ENCODE data around the gene STAC. TPM values are rescaled to one million over a fixed set of nuclear protein-coding genes. Genes with fewer than 3 reads are reported as not detected.

The STAC gene
- total RNA-seq, 1 donor from 2014 or later = 0.09 TPM

DNA sequence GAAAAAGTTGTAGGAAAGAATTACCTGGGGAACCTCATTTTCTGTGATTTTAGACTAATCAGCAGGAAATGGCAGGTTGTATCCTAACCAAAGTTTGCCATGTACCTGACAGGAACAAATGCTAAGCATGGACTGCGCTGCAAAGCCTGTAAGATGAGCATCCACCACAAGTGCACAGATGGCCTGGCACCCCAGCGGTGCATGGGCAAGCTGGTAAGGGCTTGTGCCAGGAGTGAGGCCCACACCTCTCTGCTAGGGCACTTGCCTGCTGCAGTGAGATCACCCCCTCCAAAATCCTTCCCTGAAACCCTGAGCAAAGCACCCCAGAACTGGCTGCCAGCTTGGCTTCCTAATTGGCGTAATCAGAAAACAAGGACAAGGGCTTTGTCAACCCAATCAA lies 102.6 kb downstream of the STAC start:
- TF ChIP-seq, protein P1, sequence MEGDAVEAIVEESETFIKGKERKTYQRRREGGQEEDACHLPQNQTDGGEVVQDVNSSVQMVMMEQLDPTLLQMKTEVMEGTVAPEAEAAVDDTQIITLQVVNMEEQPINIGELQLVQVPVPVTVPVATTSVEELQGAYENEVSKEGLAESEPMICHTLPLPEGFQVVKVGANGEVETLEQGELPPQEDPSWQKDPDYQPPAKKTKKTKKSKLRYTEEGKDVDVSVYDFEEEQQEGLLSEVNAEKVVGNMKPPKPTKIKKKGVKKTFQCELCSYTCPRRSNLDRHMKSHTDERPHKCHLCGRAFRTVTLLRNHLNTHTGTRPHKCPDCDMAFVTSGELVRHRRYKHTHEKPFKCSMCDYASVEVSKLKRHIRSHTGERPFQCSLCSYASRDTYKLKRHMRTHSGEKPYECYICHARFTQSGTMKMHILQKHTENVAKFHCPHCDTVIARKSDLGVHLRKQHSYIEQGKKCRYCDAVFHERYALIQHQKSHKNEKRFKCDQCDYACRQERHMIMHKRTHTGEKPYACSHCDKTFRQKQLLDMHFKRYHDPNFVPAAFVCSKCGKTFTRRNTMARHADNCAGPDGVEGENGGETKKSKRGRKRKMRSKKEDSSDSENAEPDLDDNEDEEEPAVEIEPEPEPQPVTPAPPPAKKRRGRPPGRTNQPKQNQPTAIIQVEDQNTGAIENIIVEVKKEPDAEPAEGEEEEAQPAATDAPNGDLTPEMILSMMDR (IDR thresholded peaks at IDR 0.05) = no peak
- POLR2A ChIA-PET = no interaction called here
- Mint-ChIP-seq H3K4me1 (no peaks in the 10 kb centered on the region), H3K27ac (no peak overlapping the region), H3K9me3 (peaks cover 5% of the 10 kb centered on the region), H3K4me3 (no peak overlapping the region), H3K27me3 (no peaks in the 10 kb centered on the region), H3K36me3 (ENCODE audit: low read depth) (no peaks in the 10 kb centered on the region)
- intact Hi-C loops (cut with micrococcal nuclease) = no loop called here
- CTCF ChIA-PET = no interaction called here
- no peak for ATAC-seq (ENCODE audit: low read depth)
- no peak for DNase-seq

DNA sequence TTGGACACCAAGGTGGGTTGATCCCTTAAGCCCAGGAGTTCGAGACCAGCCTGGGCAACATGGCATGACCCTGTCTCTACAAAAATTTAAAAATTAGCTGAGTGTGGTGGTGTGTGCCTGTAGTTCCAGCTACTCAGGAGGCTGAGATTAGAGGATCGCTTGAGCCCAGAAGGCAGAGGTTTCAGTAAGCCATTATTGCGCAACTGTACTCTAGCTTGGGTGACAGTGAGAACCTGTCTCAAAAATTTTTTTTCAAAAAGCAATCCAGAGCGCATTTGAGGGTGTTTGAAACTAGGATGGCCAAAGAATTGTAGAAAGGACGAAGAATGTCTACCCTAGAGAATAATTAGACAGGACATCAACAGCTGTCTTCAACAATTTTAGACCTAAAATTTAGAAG lies 103.4 kb downstream of the STAC start:
- POLR2A ChIA-PET = no interaction called here

DNA sequence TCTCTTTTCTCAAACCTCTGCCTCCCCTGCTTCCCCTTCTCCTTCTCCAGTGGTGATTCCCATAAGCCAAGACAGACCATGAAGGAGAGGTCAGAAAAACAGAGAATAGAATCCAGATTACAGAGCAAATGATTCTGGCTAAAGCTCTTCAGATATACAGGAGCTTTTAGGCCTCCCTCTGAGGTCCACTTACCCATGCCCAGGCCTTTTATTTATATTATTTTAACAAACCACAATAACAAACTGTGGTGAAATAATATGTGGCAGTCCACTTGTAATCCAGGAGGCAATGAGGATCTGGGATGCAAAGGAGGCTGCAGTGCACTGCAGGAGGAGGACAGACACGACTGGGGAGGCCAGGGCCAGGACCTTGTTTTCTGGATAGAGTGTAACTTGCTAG lies 104.1 kb downstream of the STAC start:
- POLR2A ChIA-PET = no interaction called here
- H3K27ac Mint-ChIP-seq = no peak overlapping the region
- ATAC-seq (ENCODE audit: low read depth) (no peak), DNase-seq (no peak)
- H3K27me3 Mint-ChIP-seq = no peaks in the 10 kb centered on the region
- no peaks in the 10 kb centered on the region for H3K4me1 Mint-ChIP-seq
- intact Hi-C loops (cut with micrococcal nuclease) = no loop called here
- TF ChIP-seq, protein P1 (IDR thresholded peaks at IDR 0.05) = no peak
- no peak overlapping the region for H3K4me3 Mint-ChIP-seq
- H3K36me3 Mint-ChIP-seq (ENCODE audit: low read depth) = no peaks in the 10 kb centered on the region
- H3K9me3 Mint-ChIP-seq = no peaks in the 10 kb centered on the region
- CTCF ChIA-PET = no interaction called here

More for the DNA sequence above, 103.4 kb downstream of the STAC start:
- DNase-seq = no peak
- Mint-ChIP-seq H3K27me3 (no peaks in the 10 kb centered on the region), H3K4me1 (no peaks in the 10 kb centered on the region), H3K27ac (no peak overlapping the region), H3K9me3 (peaks cover 5% of the 10 kb centered on the region), H3K4me3 (no peak overlapping the region), H3K36me3 (ENCODE audit: low read depth) (no peaks in the 10 kb centered on the region)
- TF ChIP-seq, protein P1 (IDR thresholded peaks at IDR 0.05) = no peak
- ATAC-seq (ENCODE audit: low read depth) = no peak
- intact Hi-C loops (cut with micrococcal nuclease) = no loop called here
- CTCF ChIA-PET = no interaction called here

DNA sequence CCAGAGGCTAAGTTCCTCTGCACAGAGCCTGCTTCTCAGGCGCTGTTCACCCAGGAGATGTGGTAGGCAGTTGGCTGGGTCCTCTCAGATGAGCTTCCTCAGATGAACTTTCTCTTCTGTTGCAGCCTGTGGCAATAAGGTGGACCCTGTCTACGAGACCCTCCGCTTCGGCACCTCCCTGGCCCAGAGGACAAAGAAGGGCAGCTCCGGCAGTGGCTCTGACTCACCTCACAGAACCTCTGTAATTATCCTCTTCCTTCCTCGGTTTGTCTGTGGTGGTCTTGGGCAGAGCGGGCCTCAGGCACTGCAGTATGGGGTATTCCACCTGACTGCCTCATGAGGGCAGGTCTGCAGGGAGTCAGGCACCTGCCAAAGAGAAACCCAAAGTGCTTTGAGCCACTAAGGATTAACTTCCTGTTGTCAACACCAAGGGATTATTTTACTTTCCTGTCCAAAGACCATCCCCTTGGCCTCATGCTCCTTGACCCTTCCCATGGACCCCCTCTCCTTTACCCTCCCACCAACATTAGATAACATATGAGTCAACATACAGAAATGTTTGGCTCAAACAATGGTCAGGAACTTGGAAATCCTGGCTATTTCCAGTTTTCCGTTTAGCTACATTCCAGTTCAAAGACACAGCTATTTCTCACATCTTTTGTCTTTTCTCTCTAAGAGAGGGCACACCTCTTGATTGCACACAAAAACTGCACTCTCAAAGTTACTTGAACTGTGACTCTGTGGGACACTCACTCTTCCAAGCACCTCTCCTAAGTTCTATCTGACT lies 105.9 kb downstream of the STAC start:
- H3K4me1 Mint-ChIP-seq = no peaks in the 10 kb centered on the region
- ChIA-PET CTCF (no interaction called here), POLR2A (no interaction called here)
- TF ChIP-seq, protein P1 (IDR thresholded peaks at IDR 0.05) = no peak
- no peak overlapping the region for H3K4me3 Mint-ChIP-seq
- intact Hi-C loops (cut with micrococcal nuclease) = no loop called here
- H3K9me3 Mint-ChIP-seq = no peaks in the 10 kb centered on the region
- no peak for DNase-seq
- no peaks in the 10 kb centered on the region for H3K36me3 Mint-ChIP-seq (ENCODE audit: low read depth)
- no peak for ATAC-seq (ENCODE audit: low read depth)
- no peak overlapping the region for H3K27ac Mint-ChIP-seq
- no peaks in the 10 kb centered on the region for H3K27me3 Mint-ChIP-seq

DNA sequence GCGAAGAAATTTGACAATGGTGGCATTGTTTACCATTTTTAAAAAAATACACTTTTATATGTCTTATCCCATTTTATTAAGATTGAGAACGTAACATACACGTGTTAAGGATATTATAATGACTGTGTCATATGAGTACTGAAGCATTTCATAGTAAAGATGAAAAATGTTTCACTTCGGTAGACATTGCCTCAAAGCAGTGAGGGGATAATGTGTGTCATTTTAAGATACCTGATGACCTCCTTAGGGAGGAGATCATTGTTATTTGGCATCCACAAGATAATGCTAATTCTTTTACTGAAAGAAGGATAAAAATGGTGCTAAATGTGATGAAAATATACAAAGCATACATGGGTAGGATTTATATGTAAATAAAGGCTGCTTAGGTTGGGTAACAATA lies 107.3 kb downstream of the STAC start:
- Mint-ChIP-seq H3K27me3 (no peaks in the 10 kb centered on the region), H3K9me3 (no peaks in the 10 kb centered on the region), H3K36me3 (ENCODE audit: low read depth) (no peaks in the 10 kb centered on the region), H3K4me1 (no peaks in the 10 kb centered on the region), H3K27ac (no peak overlapping the region), H3K4me3 (no peak overlapping the region)
- ChIA-PET POLR2A (no interaction called here), CTCF (no interaction called here)
- intact Hi-C loops (cut with micrococcal nuclease) = no loop called here
- TF ChIP-seq, protein P1 (IDR thresholded peaks at IDR 0.05) = no peak
- ATAC-seq (ENCODE audit: low read depth) (no peak), DNase-seq (no peak)
